ENCODE results near the gene NPAS3.

DNA sequence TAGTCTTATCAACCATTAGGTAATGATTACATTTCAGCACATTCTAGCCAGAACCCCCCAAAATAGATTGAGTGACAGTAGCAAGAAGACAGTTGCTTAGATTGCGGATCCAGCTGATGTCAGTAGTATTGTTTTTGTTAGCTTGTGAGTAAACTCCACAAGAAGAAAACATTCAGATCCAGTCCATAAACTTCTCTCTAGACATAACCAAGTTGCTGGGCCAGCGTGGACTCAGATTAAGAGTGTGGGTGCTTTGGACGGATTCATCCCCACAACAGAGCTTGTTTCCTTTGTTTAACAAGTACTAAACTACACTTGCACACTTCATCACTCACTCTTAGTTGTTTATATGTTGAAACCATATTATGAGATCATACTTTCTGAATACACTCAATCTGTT is 293.4 kb downstream of the NPAS3 start:
- no peak for TF ChIP-seq POLR2AphosphoS5 (IDR thresholded peaks at IDR 0.05; ENCODE audit: low read depth, low read length)
- no peak for TF ChIP-seq TAF1 (IDR thresholded peaks at IDR 0.05; ENCODE audit: low read depth, low read length)
- no peak for TF ChIP-seq POLR2A (IDR thresholded peaks at IDR 0.05; ENCODE audit: low read depth, low read length)
- no peak for TF ChIP-seq POU2F2 (IDR thresholded peaks at IDR 0.05; ENCODE audit: low read depth, low read length)
